H1 (cell line): ENCODE data around the gene LCOR. TPM values are rescaled to one million over a fixed set of nuclear protein-coding genes. Genes with fewer than 3 reads are reported as not detected.

Experiments
- CTCF ChIA-PET: fragments of 300-600 bp; sonication (Branson Sonifier 250); formaldehyde crosslinking; loops from one replicate; lab custom pipeline; 2021; ENCODE audit not compliant: partially characterized antibody; lab: Charles Lee
- POLR2A ChIA-PET: fragments of 300-600 bp; sonication (Branson Sonifier 250); formaldehyde crosslinking; loops from one replicate; lab custom pipeline; 2021; ENCODE audit warnings: inconsistent platforms; ENCODE audit not compliant: partially characterized antibody; lab: Charles Lee
- DNase-seq, 2 experiments: peaks; one replicate each; pipeline versions ENCODE4 v3.0.0 to v3.0.0-alpha.2; 2010 to 2022; ENCODE audit warnings: low spot score in 2 of 2, low read depth in 1 of 2, mixed read lengths in 1 of 2
- FAIRE-seq: peaks from 2 replicates; lab custom pipeline; 2011; peaks lifted over from hg19 to GRCh38; lab: Jason Lieb, UNC
- H2AFZ ChIP-seq: 2 replicates; pipeline ENCODE4 v1.8.1; 2012; ENCODE audit warnings: low read length, inconsistent platforms
- H2AK5ac ChIP-seq: 2 replicates; pipeline ENCODE4 v1.6.1; 2013; ENCODE audit warnings: low read depth, low read length
- H2BK120ac ChIP-seq: replicated peaks from 2 replicates; pipeline ENCODE3; 2013; ENCODE audit warnings: low read depth, low read length, inconsistent platforms
- H2BK12ac ChIP-seq: 2 replicates; pipeline ENCODE4 v1.6.1; 2013; ENCODE audit warnings: low read depth, low read length
- H2BK15ac ChIP-seq: 2 replicates; pipeline ENCODE4 v1.6.1; 2013; ENCODE audit warnings: low read length
- H2BK20ac ChIP-seq: 2 replicates; pipeline ENCODE4 v1.6.1; 2013; ENCODE audit warnings: low read length
- H2BK5ac ChIP-seq: 2 replicates; pipeline ENCODE4 v1.6.1; 2013; ENCODE audit warnings: low read depth, low read length
- H3K14ac ChIP-seq: 2 replicates; pipeline ENCODE4 v1.6.1; 2013; ENCODE audit warnings: inconsistent platforms; ENCODE audit not compliant: insufficient read length
- H3K18ac ChIP-seq: 2 replicates; pipeline ENCODE4 v1.6.1; 2013; ENCODE audit warnings: low read length; ENCODE audit errors: extremely low read depth
- H3K23ac ChIP-seq: 2 replicates; pipeline ENCODE4 v1.6.1; 2013; ENCODE audit warnings: inconsistent platforms; ENCODE audit not compliant: insufficient read length
- H3K23me2 ChIP-seq: 2 replicates; pipeline ENCODE4 v1.6.1; 2013; ENCODE audit warnings: low read depth, low read length
- H3K27ac ChIP-seq: 2 replicates; pipeline ENCODE4 v1.6.1; 2011; ENCODE audit warnings: low read depth, low read length, inconsistent platforms
- H3K27me3 ChIP-seq, 4 experiments: replicated peaks in 1 of 4; 1 replicate in 1 of 4; 2 replicates in 3 of 4; pipeline versions ENCODE4 v1.6.1 to v1.8.1; 2011 to 2013; ENCODE audit warnings: low read length in 3 of 4, mild to moderate bottlenecking in 3 of 4, inconsistent platforms in 2 of 4, mixed read lengths in 2 of 4, moderate library complexity in 1 of 4; ENCODE audit not compliant: control insufficient read depth in 3 of 4, insufficient read depth in 3 of 4; ENCODE audit errors: extremely low read depth in 1 of 4
- H3K36me3 ChIP-seq, 4 experiments: 2 replicates each; pipeline versions ENCODE4 v1.6.1 to v1.8.1; 2011 to 2013; ENCODE audit warnings: mild to moderate bottlenecking in 4 of 4, low read length in 3 of 4, moderate library complexity in 2 of 4, control low read depth in 1 of 4, inconsistent platforms in 1 of 4; ENCODE audit not compliant: insufficient read depth in 4 of 4, control insufficient read depth in 2 of 4
- H3K4ac ChIP-seq: replicated peaks from 2 replicates; pipeline ENCODE3; 2013; ENCODE audit warnings: low read length, low read depth, mixed read lengths, inconsistent platforms; ENCODE audit not compliant: insufficient read length
- H3K4me1 ChIP-seq, 4 experiments: replicated peaks in 1 of 4; 1 replicate in 1 of 4; 2 replicates in 3 of 4; pipeline versions ENCODE4 v1.6.1 to v1.8.1; 2011 to 2013; ENCODE audit warnings: low read length in 3 of 4, inconsistent platforms in 2 of 4, mixed read lengths in 1 of 4; ENCODE audit not compliant: insufficient read depth in 4 of 4, control insufficient read depth in 3 of 4
- H3K4me2 ChIP-seq, 2 experiments: 2 replicates each; pipeline versions ENCODE4 v1.6.1 to v1.8.1; 2011 to 2013; ENCODE audit warnings: low read depth in 2 of 2, low read length in 2 of 2, control low read depth in 1 of 2, inconsistent platforms in 1 of 2, mild to moderate bottlenecking in 1 of 2; ENCODE audit not compliant: insufficient read depth in 1 of 2
- H3K4me3 ChIP-seq, 4 experiments: fragments of 200-600, 300-600 bp in 1 of 4; sonication (generic), shearing (Covaris generic), sonication (Bioruptor Twin) in 1 of 4; 2 replicates each; pipeline versions ENCODE4 v1.5.1 to v1.8.1; 2011 to 2016; ENCODE audit warnings: low read length in 4 of 4, low read depth in 3 of 4, control low read depth in 2 of 4, inconsistent platforms in 2 of 4, mild to moderate bottlenecking in 2 of 4, mixed read lengths in 1 of 4, moderate library complexity in 1 of 4; ENCODE audit not compliant: insufficient read depth in 2 of 4; ENCODE audit errors: extremely low read depth in 1 of 4
- H3K56ac ChIP-seq: replicated peaks from 2 replicates; pipeline ENCODE3; 2013; ENCODE audit warnings: low read depth, mild to moderate bottlenecking, mixed read lengths, low read length, inconsistent platforms; ENCODE audit not compliant: insufficient read length
- H3K79me1 ChIP-seq: 2 replicates; pipeline ENCODE4 v1.6.1; 2013; ENCODE audit warnings: low read depth, low read length, control low read depth
- H3K79me2 ChIP-seq, 2 experiments: 2 replicates each; pipeline versions ENCODE4 v1.6.1 to v1.8.1; 2012 to 2013; ENCODE audit warnings: low read length in 2 of 2, mild to moderate bottlenecking in 2 of 2, inconsistent platforms in 1 of 2; ENCODE audit not compliant: insufficient read depth in 2 of 2, control insufficient read depth in 1 of 2
- H3K9ac ChIP-seq, 4 experiments: replicated peaks in 1 of 4; 1 replicate in 1 of 4; 2 replicates in 3 of 4; pipeline versions ENCODE4 v1.6.1 to v1.8.1; 2011 to 2013; ENCODE audit warnings: low read depth in 3 of 4, low read length in 3 of 4, control low read depth in 2 of 4, mild to moderate bottlenecking in 2 of 4, moderate library complexity in 2 of 4, inconsistent platforms in 1 of 4; ENCODE audit errors: extremely low read depth in 1 of 4
- H3K9me3 ChIP-seq, 2 experiments: 2 replicates each; pipeline versions ENCODE4 v1.6.1 to v1.8.1; 2012 to 2013; ENCODE audit warnings: mild to moderate bottlenecking in 2 of 2, moderate library complexity in 2 of 2, control low read depth in 1 of 2, inconsistent platforms in 1 of 2, low read depth in 1 of 2, low read length in 1 of 2, mixed read lengths in 1 of 2; ENCODE audit not compliant: insufficient read depth in 2 of 2
- H4K20me1 ChIP-seq, 2 experiments: replicated peaks in 1 of 2; 2 replicates each; pipeline versions ENCODE3 to v1.8.1; 2011 to 2013; ENCODE audit warnings: inconsistent platforms in 2 of 2, low read length in 2 of 2, mild to moderate bottlenecking in 1 of 2; ENCODE audit not compliant: insufficient read depth in 2 of 2, control insufficient read depth in 1 of 2
- H4K5ac ChIP-seq: 2 replicates; pipeline ENCODE4 v1.6.1; 2013; ENCODE audit warnings: low read length, low read depth, mixed read lengths, inconsistent platforms; ENCODE audit not compliant: insufficient read length
- H4K8ac ChIP-seq: 2 replicates; pipeline ENCODE4 v1.8.0; 2013; ENCODE audit warnings: mild to moderate bottlenecking, moderate library complexity, low read length, inconsistent platforms; ENCODE audit not compliant: insufficient read depth; ENCODE audit errors: extremely low read depth
- H4K91ac ChIP-seq: replicated peaks from 2 replicates; pipeline ENCODE3; 2013; ENCODE audit warnings: low read length, mixed read lengths, inconsistent platforms; ENCODE audit not compliant: insufficient read length
- CTBP2 ChIP-seq: IDR thresholded peaks from 2 replicates; pipeline ENCODE4 v1.7.0; 2011; ENCODE audit warnings: borderline replicate concordance, mild to moderate bottlenecking, moderate library complexity, mixed read lengths, low read length; ENCODE audit not compliant: insufficient read depth, insufficient read length
- EGR1 ChIP-seq: IDR thresholded peaks from 2 replicates; pipeline ENCODE4 v1.6.1; 2011; ENCODE audit warnings: low read depth, low read length, borderline replicate concordance
- FOSL1 ChIP-seq: IDR thresholded peaks from 2 replicates; pipeline ENCODE4 v1.6.1; 2011; ENCODE audit warnings: mild to moderate bottlenecking, low read depth, low read length, moderate library complexity; ENCODE audit not compliant: insufficient read depth
- GABPA ChIP-seq: IDR thresholded peaks from 2 replicates; pipeline ENCODE4 v1.6.1; 2011; ENCODE audit warnings: mild to moderate bottlenecking, low read length, moderate library complexity, borderline replicate concordance; ENCODE audit not compliant: insufficient read depth
- MAFK ChIP-seq: IDR thresholded peaks from 2 replicates; pipeline ENCODE4 v1.6.1; 2012; ENCODE audit warnings: low read depth, mild to moderate bottlenecking, improper control_type of control experiment, low read length
- MAX ChIP-seq: IDR thresholded peaks from 2 replicates; pipeline ENCODE4 v1.6.1; 2012; ENCODE audit warnings: inconsistent platforms
- POLR2AphosphoS5 ChIP-seq: IDR thresholded peaks from 2 replicates; pipeline ENCODE4 v1.6.1; 2011; ENCODE audit warnings: low read depth, low read length
- RNF2 ChIP-seq: fragments of 200-900, 300-1000 bp; sonication (generic); IDR thresholded peaks from 2 replicates; pipeline ENCODE4 v1.7.1; 2016; ENCODE audit warnings: borderline replicate concordance, low read depth, mild to moderate bottlenecking, antibody characterized with exemption, low read length; ENCODE audit not compliant: poor library complexity, severe bottlenecking; ENCODE audit errors: missing control alignments
- RXRA ChIP-seq: IDR thresholded peaks from 2 replicates; pipeline ENCODE4 v1.6.1; 2011; ENCODE audit warnings: low read depth, mild to moderate bottlenecking, low read length, moderate library complexity; ENCODE audit not compliant: insufficient read depth
- SIX5 ChIP-seq: IDR thresholded peaks from 2 replicates; pipeline ENCODE4 v1.6.1; 2011; ENCODE audit warnings: mild to moderate bottlenecking, low read depth, low read length
- TAF7 ChIP-seq: optimal IDR thresholded peaks from 2 replicates; pipeline ENCODE3; 2011; ENCODE audit warnings: low read depth, mild to moderate bottlenecking, inconsistent platforms, low read length, moderate library complexity, borderline replicate concordance
- WGBS, 2 experiments: shearing (Covaris generic) in 1 of 2; methylation state at CpG; one replicate each; pipeline versions ENCODE4 v1.1.6 to v1.1.7; 2013 to 2015; ENCODE audit warnings: low lambda C conversion rate in 2 of 2, mixed read lengths in 2 of 2, inconsistent platforms in 1 of 2, low coverage in 1 of 2, missing lambda C conversion rate in 1 of 2; ENCODE audit not compliant: insufficient replicate concordance in 2 of 2, insufficient coverage in 1 of 2, insufficient read length in 1 of 2; ENCODE audit errors: extremely low coverage in 1 of 2, missing lambda C conversion rate in 1 of 2; 5-methylcytosine and 5-hydroxymethylcytosine counted together
- polyA plus RNA-seq, 7 experiments: library from polyadenylated mRNA; depleted of rRNA in 3 of 7; stranded (reverse) in 5 of 7; unstranded in 2 of 7; fragments of >200 nt in 5 of 7; fragments of 200-250 nt in 2 of 7; gene quantifications; 1 replicate in 5 of 7; 2 replicates in 1 of 7; 4 replicates in 1 of 7; pipeline versions ENCODE4 v1.2.1 to v1.2.3, GENCODE V29; 2011 to 2013; ENCODE audit warnings: missing spikeins in 2 of 7, mixed read lengths in 2 of 7
- total RNA-seq: library from RNA; stranded (reverse); fragmentation: NEBNext Ultra II Directional; extraction: Animal tissue kit (Norgen Biotek cat#: 25700); gene quantifications from 2 replicates; pipeline ENCODE4 v1.2.1, GENCODE V29; 2021
- TF ChIP-seq, protein P1 (sequence below): IDR thresholded peaks from 2 replicates; pipeline ENCODE4 v1.6.1; 2011; ENCODE audit warnings: low read length, improper control_type of control experiment

The LCOR gene
- total and polyA plus RNA-seq, 2 of the 8 experiments (the other 6 are each of a cell fraction or from before 2014, with no cell fraction given): 4.7 to 25.5 TPM

- Histone ChIP-seq H2BK120ac (no peak overlapping the region), H2BK15ac (no peak overlapping the region), H3K56ac (no peak overlapping the region), H4K8ac (0 out of 2 replicates have a peak overlapping the region, but pooled peaks have one; percentile 41), H3K27ac (no peak overlapping the region), H3K4ac (no peak overlapping the region), H3K4me2 (no peak overlapping the region), H4K20me1 (no peaks in the 10 kb centered on the region), H3K23ac (no peak overlapping the region), H3K4me1 (no peaks in the 10 kb centered on the region), H2BK20ac (no peak overlapping the region), H2BK5ac (no peak overlapping the region), H3K23me2 (peaks cover 1% of the 10 kb centered on the region; the same call in 1 of the 2 replicates), H3K27me3 (no peaks in the 10 kb centered on the region), H3K9ac (no peak overlapping the region), H3K79me2 (no peaks in the 10 kb centered on the region), H3K14ac (no peak overlapping the region), H2BK12ac (peak overlapping the region; percentile 17; the same call in 1 of the 2 replicates), H3K79me1 (no peaks in the 10 kb centered on the region; the same call in 1 of the 2 replicates), H3K18ac (no peak overlapping the region), H4K5ac (no peak overlapping the region), H3K4me3 (no peak overlapping the region), H3K9me3 (no peaks in the 10 kb centered on the region), H2AFZ (no peak overlapping the region), H2AK5ac (no peak overlapping the region), H3K36me3 (no peaks in the 10 kb centered on the region), H4K91ac (no peak overlapping the region)
- WGBS, 2 experiments: 91% methylated on average over 8 of the region's 8 CpGs; no CpG with 5 or more reads in 1 of the 2 experiments
- ChIA-PET CTCF (interaction anchor here (1.0 to 5.3 kb wide), 10 partner anchors 11 to 185 kb away, joined by 3 to 32 read pairs (median 4); no protein-coding TSS in a partner anchor), POLR2A (interaction anchor here (0.7 to 1.8 kb wide), 2 partner anchors 13 to 676 kb away, joined by 3 to 6 read pairs; no protein-coding TSS in a partner anchor)
- DNase-seq (no peak), FAIRE-seq (no peak)
- no peak for TF ChIP-seq FOSL1
- TF ChIP-seq, protein P1, sequence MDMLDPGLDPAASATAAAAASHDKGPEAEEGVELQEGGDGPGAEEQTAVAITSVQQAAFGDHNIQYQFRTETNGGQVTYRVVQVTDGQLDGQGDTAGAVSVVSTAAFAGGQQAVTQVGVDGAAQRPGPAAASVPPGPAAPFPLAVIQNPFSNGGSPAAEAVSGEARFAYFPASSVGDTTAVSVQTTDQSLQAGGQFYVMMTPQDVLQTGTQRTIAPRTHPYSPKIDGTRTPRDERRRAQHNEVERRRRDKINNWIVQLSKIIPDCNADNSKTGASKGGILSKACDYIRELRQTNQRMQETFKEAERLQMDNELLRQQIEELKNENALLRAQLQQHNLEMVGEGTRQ: no peak
- TF ChIP-seq GABPA: no peak
- TF ChIP-seq TAF7: no peak
- no peak for TF ChIP-seq EGR1
- TF ChIP-seq MAX: no peak
- no peak for TF ChIP-seq RXRA
- TF ChIP-seq CTBP2: no peak
- TF ChIP-seq RNF2: no peak
- TF ChIP-seq MAFK: no peak
- no peak for TF ChIP-seq POLR2AphosphoS5
- TF ChIP-seq SIX5: no peak
Measured at GRCh38 chr10:97012470-97012869, 180.4 kb downstream of the LCOR start.
